Panc1 (cell line): Measurements from ENCODE around the gene ATRAID.
"Not testable (repeated sequence)": the region's sequence is repeated elsewhere in the genome, so short reads cannot be mapped to it uniquely, and the experiment has no call there.

ENCODE experiments used
- POLR2AphosphoS5 ChIP-seq: IDR thresholded peaks from 2 replicates; pipeline ENCODE4 v1.6.1; 2012; ENCODE audit warnings: mild to moderate bottlenecking, low read depth, low read length, moderate library complexity
- SIN3A ChIP-seq: IDR thresholded peaks from 2 replicates; pipeline ENCODE4 v1.6.1; 2012; ENCODE audit warnings: low read depth, mild to moderate bottlenecking, low read length, moderate library complexity, borderline replicate concordance; ENCODE audit not compliant: insufficient read depth

- TF ChIP-seq SIN3A, POLR2AphosphoS5: not testable (repeated sequence)
These were observed 13.8 kb upstream of the ATRAID start for GRCh38 chr2:27198068-27198467.
